Gastrocnemius medialis (tissue), 4 donors: ENCODE measurements around the gene PRAC1. TPM values are rescaled to one million over a fixed set of nuclear protein-coding genes. Genes with fewer than 3 reads are reported as not detected.

Source experiments
- ATAC-seq, 2 donors: fragments of 150-250 bp; one replicate each; pipeline ENCODE4 v1.9.1; 2016
- DNase-seq, 2 donors: peaks; one replicate each; pipeline ENCODE4 v3.0.0-alpha.2; 2019
- H3K27ac ChIP-seq, 4 donors: fragments of 200-600 bp; sonication (generic); 1 replicate in 1 of 4; 2 replicates in 3 of 4; pipeline ENCODE4 v1.5.1; 2016 to 2018; ENCODE audit warnings: mild to moderate bottlenecking in 2 of 4, moderate library complexity in 1 of 4
- H3K27me3 ChIP-seq, 3 donors: fragments of 200-600 bp; sonication (generic) in 2 of 3; 1 replicate in 1 of 3; 2 replicates in 2 of 3; pipeline versions ENCODE4 v1.5.1 to v1.6.0; 2016 to 2019; ENCODE audit warnings: mild to moderate bottlenecking in 1 of 3, moderate library complexity in 1 of 3
- H3K36me3 ChIP-seq, 2 donors: fragments of 200-600 bp; sonication (generic) in 1 of 2; one replicate each; pipeline ENCODE4 v1.5.1; 2017 to 2018
- H3K4me1 ChIP-seq, 2 donors: fragments of 200-600 bp; sonication (generic) in 1 of 2; one replicate each; pipeline ENCODE4 v1.5.1; 2016 to 2017; ENCODE audit warnings: mild to moderate bottlenecking in 2 of 2
- H3K4me3 ChIP-seq, 4 donors: fragments of 200-600 bp; sonication (generic) in 3 of 4; 1 replicate in 1 of 4; 2 replicates in 3 of 4; pipeline ENCODE4 v1.5.1; 2016 to 2019; ENCODE audit warnings: mild to moderate bottlenecking in 2 of 4
- H3K9me3 ChIP-seq, 3 donors: fragments of 200-600 bp; sonication (generic) in 2 of 3; 1 replicate in 1 of 3; 2 replicates in 2 of 3; pipeline ENCODE4 v1.5.1; 2016 to 2019
- CTCF ChIP-seq, 5 experiments: fragments of 450-650 bp in 3 of 5; fragments of 200-600 bp in 2 of 5; sonication (generic) in 2 of 5; IDR thresholded peaks in 4 of 5; conservative IDR thresholded peaks in 1 of 5; 1 replicate in 4 of 5; 2 replicates in 1 of 5; pipeline ENCODE4 v1.5.1; 2016 to 2019; ENCODE audit warnings: antibody characterized with exemption in 5 of 5, mild to moderate bottlenecking in 3 of 5, moderate library complexity in 3 of 5
- POLR2A ChIP-seq, 2 donors: fragments of 450-650 bp; IDR thresholded peaks; one replicate each; pipeline ENCODE4 v1.6.1; 2017; ENCODE audit warnings: antibody characterized with exemption in 2 of 2, mild to moderate bottlenecking in 2 of 2, moderate library complexity in 2 of 2
- in situ Hi-C, 4 donors: fragments of 200-750 bp; cut with MboI; loops; one replicate each; pipeline versions ENCODE4 v1.15.0 to v1.8.0; 2017; ENCODE audit warnings: low sequenced_read_pairs in 4 of 4
- intact Hi-C: fragments of 100-400 bp; cut with DNase I; formaldehyde crosslinking; loops from one replicate; pipeline ENCODE4 v1.15.1; 2023; ENCODE audit warnings: low total_unique reads
- total RNA-seq, 4 donors: library from RNA; depleted of rRNA; stranded (reverse); fragments of >200 nt; gene quantifications; one replicate each; pipeline versions ENCODE4 v1.1.0 to v1.2.3, GENCODE V29; 2016

PRAC1 gene
- total RNA-seq, 4 donors from 2014 or later = not detected

- peaks cover 11 to 25% of the 10 kb centered on the region in 2 donors for H3K4me1 ChIP-seq
- intact Hi-C loops = no loop called here
- no peak for ATAC-seq
Measured at GRCh38 chr17:48726114-48726915, 4.0 kb upstream of the PRAC1 start.

GRCh38 chr17:48725288-48726064, 3.2 kb upstream of the PRAC1 start:
- H3K27me3 ChIP-seq = peaks cover 99 to 100% (median 100%) of the 10 kb centered on the region in 3 donors
- ATAC-seq (no peak), DNase-seq (no peak)
- no peaks in the 10 kb centered on the region for H3K36me3 ChIP-seq
- no peak overlapping the region for H3K27ac ChIP-seq
- TF ChIP-seq POLR2A (IDR thresholded peaks at IDR 0.05) = no peak
- no peak for TF ChIP-seq CTCF (IDR thresholded peaks at IDR 0.05 in 4 of 5, conservative IDR thresholded peaks at IDR 0.05 in 1 of 5)
- H3K4me1 ChIP-seq = peaks cover 11 to 25% of the 10 kb centered on the region in 2 donors
- H3K9me3 ChIP-seq = no peaks in the 10 kb centered on the region
- in situ Hi-C loops = loop anchor here in 3 of 4 donors (10.0 to 25.0 kb wide), 4 partner anchors 88 to 287 kb away; partner anchors contain the start of genes HOXB9 (in 1 of the 3) and IGF2BP1 (in 1 of the 3)
- intact Hi-C loops = loop anchor here (2.0 kb wide), 2 partner anchors 65 to 153 kb away; no protein-coding TSS in a partner anchor
- H3K4me3 ChIP-seq = no peak overlapping the region

More at GRCh38 chr17:48726114-48726915, 4.0 kb upstream of the PRAC1 start:
- Histone ChIP-seq H3K27ac (no peak overlapping the region), H3K9me3 (no peaks in the 10 kb centered on the region), H3K36me3 (no peaks in the 10 kb centered on the region), H3K4me3 (no peak overlapping the region), H3K27me3 (peaks cover 96 to 99% (median 98%) of the 10 kb centered on the region in 3 donors)
- DNase-seq = no peak
- no peak for TF ChIP-seq POLR2A (IDR thresholded peaks at IDR 0.05)
- no peak for TF ChIP-seq CTCF (IDR thresholded peaks at IDR 0.05 in 4 of 5, conservative IDR thresholded peaks at IDR 0.05 in 1 of 5)
- in situ Hi-C loops = loop anchor here in 3 of 4 donors (10.0 to 25.0 kb wide), 4 partner anchors 89 to 286 kb away; partner anchors contain the start of genes HOXB9 (in 1 of the 3) and IGF2BP1 (in 1 of the 3)

GRCh38 chr17:48725004-48725287, 2.6 kb upstream of the PRAC1 start:
- no peak for ATAC-seq
- Histone ChIP-seq H3K27me3 (peaks cover 99 to 100% (median 100%) of the 10 kb centered on the region in 3 donors), H3K4me3 (peak overlapping the region in 1 of 4 donors; percentile 13), H3K4me1 (peaks cover 11 to 25% of the 10 kb centered on the region in 2 donors), H3K27ac (no peak overlapping the region), H3K9me3 (no peaks in the 10 kb centered on the region), H3K36me3 (no peaks in the 10 kb centered on the region)
- TF ChIP-seq CTCF (IDR thresholded peaks at IDR 0.05 in 4 of 5, conservative IDR thresholded peaks at IDR 0.05 in 1 of 5) (no peak), POLR2A (IDR thresholded peaks at IDR 0.05) (no peak)
- intact Hi-C loops (loop anchor here (2.0 kb wide), 2 partner anchors 66 to 154 kb away; no protein-coding TSS in a partner anchor), in situ Hi-C loops (loop anchor here in 3 of 4 donors (10.0 to 25.0 kb wide), 4 partner anchors 88 to 287 kb away; partner anchors contain the start of genes HOXB9 (in 1 of the 3) and IGF2BP1 (in 1 of the 3))
- DNase-seq = no peak

GRCh38 chr17:48724251-48725003, 2.1 kb upstream of the PRAC1 start:
- H3K9me3 ChIP-seq = no peaks in the 10 kb centered on the region
- peak; percentile 31 to 72 (median 44) for TF ChIP-seq CTCF (IDR thresholded peaks at IDR 0.05 in 4 of 5, conservative IDR thresholded peaks at IDR 0.05 in 1 of 5)
- no peak for TF ChIP-seq POLR2A (IDR thresholded peaks at IDR 0.05)
- H3K4me1 ChIP-seq = peaks cover 11 to 26% of the 10 kb centered on the region in 2 donors
- H3K4me3 ChIP-seq = peak overlapping the region in 1 of 4 donors; percentile 13
- peak; percentile 43 to 52 for DNase-seq
- peaks cover 99 to 100% (median 100%) of the 10 kb centered on the region in 3 donors for H3K27me3 ChIP-seq
- peak; percentile 66 to 78 for ATAC-seq
- intact Hi-C loops (loop anchor here (2.0 kb wide), 2 partner anchors 66 to 154 kb away; no protein-coding TSS in a partner anchor), in situ Hi-C loops (loop anchor here in 3 of 4 donors (10.0 to 25.0 kb wide), 5 partner anchors 87 to 313 kb away; partner anchors contain the start of genes HOXB9 (in 1 of the 3) and IGF2BP1 (in 1 of the 3))
- no peak overlapping the region for H3K27ac ChIP-seq
- H3K36me3 ChIP-seq = no peaks in the 10 kb centered on the region
